ENCODE results near the gene FHL1. TPM values are rescaled to one million over a fixed set of nuclear protein-coding genes. Genes with fewer than 3 reads are reported as not detected.

FHL1 gene
- total and polyA plus RNA-seq, 2 of the 4 experiments (the other 2 are of a cell fraction): 69.4 to 72.9 TPM

DNA sequence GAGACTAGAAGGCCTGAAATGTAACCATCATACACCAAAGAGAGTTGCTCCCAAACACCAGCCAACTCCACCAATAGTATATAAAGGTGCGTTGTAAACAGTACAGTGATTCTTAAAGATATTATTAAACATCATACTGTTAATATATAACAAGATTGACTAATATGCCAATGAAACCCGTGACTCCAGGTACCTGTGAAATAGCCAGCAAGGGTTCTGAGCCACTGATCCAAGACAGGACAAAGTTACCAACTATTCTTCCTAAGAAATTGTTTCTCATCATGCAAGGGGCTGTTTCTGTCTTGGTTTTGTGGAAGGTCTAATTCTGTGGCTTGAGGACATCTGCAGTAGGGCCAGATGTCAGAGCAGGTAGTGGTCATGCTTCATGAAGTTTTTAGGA lies 47.2 kb downstream of the FHL1 start:
- H3K9me3 ChIP-seq (ENCODE audit: control insufficient read depth, insufficient read depth, low read length): no peaks in the 10 kb centered on the region
- no peak overlapping the region for H2BK5ac ChIP-seq (ENCODE audit: low read depth, low read length, poor library complexity, severe bottlenecking)
- H2BK15ac ChIP-seq (ENCODE audit: low read depth, low read length): no peak overlapping the region
- H3K4me2 ChIP-seq (ENCODE audit: low read depth, low read length): no peak overlapping the region
- dilution Hi-C loops (cut with HindIII; ENCODE audit: low sequenced_read_pairs, unreplicated experiment): no loop called here
- H4K20me1 ChIP-seq (ENCODE audit: insufficient read depth, low read length): no peaks in the 10 kb centered on the region
- no peak overlapping the region for H4K8ac ChIP-seq (ENCODE audit: low read depth in 2 of 2, low read length in 2 of 2)
- no peak overlapping the region for H4K5ac ChIP-seq (ENCODE audit: low read depth, low read length)
- no peak overlapping the region for H3K27ac ChIP-seq (ENCODE audit: insufficient read depth, low read length)
- no peak overlapping the region for H2AK5ac ChIP-seq (ENCODE audit: low read depth, low read length)
- H3K9ac ChIP-seq (ENCODE audit: low read depth, low read length): no peak overlapping the region
- no peak overlapping the region for H4K91ac ChIP-seq (ENCODE audit: insufficient read depth, low read depth, low read length)
- peaks cover 3% of the 10 kb centered on the region; the same call in 1 of the 2 replicates for H3K36me3 ChIP-seq (ENCODE audit: control insufficient read depth, insufficient read depth, low read length)
- intact Hi-C loops (cut with micrococcal nuclease): no loop called here
- no peak overlapping the region for H2AFZ ChIP-seq (replicated peaks; ENCODE audit: low read length, poor library complexity)
- no TSS peak for BruUV-seq (replicated peaks)
- no CpG with 5 or more reads among the region's 2 CpGs for WGBS, 2 experiments (ENCODE audit: extremely low coverage in 2 of 2, insufficient read length in 1 of 2)
- H3K79me1 ChIP-seq (ENCODE audit: low read depth in 1 of 2, low read length in 2 of 2): peaks cover 10% of the 10 kb centered on the region in 2 experiments; a peak in 3 of 4 replicates
- H3K56ac ChIP-seq (ENCODE audit: extremely low read depth, insufficient read depth, low read length): no peak overlapping the region
- no peak overlapping the region for H2BK120ac ChIP-seq (ENCODE audit: low read depth, low read length)
- peaks cover 6% of the 10 kb centered on the region; the same call in 1 of the 2 replicates for H3K9me1 ChIP-seq (ENCODE audit: insufficient read depth, low read length)
- no peak for TF ChIP-seq SMC3 (IDR thresholded peaks at IDR 0.05; ENCODE audit: low read depth, low read length)
- TF ChIP-seq, protein P1, sequence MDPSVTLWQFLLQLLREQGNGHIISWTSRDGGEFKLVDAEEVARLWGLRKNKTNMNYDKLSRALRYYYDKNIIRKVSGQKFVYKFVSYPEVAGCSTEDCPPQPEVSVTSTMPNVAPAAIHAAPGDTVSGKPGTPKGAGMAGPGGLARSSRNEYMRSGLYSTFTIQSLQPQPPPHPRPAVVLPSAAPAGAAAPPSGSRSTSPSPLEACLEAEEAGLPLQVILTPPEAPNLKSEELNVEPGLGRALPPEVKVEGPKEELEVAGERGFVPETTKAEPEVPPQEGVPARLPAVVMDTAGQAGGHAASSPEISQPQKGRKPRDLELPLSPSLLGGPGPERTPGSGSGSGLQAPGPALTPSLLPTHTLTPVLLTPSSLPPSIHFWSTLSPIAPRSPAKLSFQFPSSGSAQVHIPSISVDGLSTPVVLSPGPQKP (IDR thresholded peaks at IDR 0.05; ENCODE audit: borderline replicate concordance, low read depth, low read length): no peak
- TF ChIP-seq BHLHE40 (IDR thresholded peaks at IDR 0.05; ENCODE audit: low read depth, low read length): no peak
- no peak for TF ChIP-seq RFX5 (IDR thresholded peaks at IDR 0.05; ENCODE audit: low read depth, low read length)
- no peak for TF ChIP-seq POLR2A (IDR thresholded peaks at IDR 0.05; ENCODE audit: low read depth, low read length)
- H3K4me1 ChIP-seq (ENCODE audit: control insufficient read depth, insufficient read depth, low read length): 0 out of 2 replicates have a peak, but pooled peaks cover 3% of the 10 kb centered on the region
- H2AK9ac ChIP-seq (replicated peaks; ENCODE audit: low read depth, low read length, poor library complexity): no peak overlapping the region
- in situ Hi-C loops (cut with MboI; ENCODE audit: low sequenced_read_pairs): no loop called here
- no peak for DNase-seq
- H3K23ac ChIP-seq (ENCODE audit: low read depth, low read length): no peak overlapping the region
- no peak overlapping the region for H3K14ac ChIP-seq (replicated peaks; ENCODE audit: low read depth, low read length)
- ATAC-seq (ENCODE audit: low read depth): no peak
- no peak overlapping the region for H2BK20ac ChIP-seq (ENCODE audit: low read depth, low read length)
- H3K18ac ChIP-seq (ENCODE audit: low read depth, low read length): no peak overlapping the region
- CTCF ChIA-PET: no interaction called here
- no peak overlapping the region for H3K4me3 ChIP-seq (ENCODE audit: insufficient read depth, low read depth, low read length)
- peaks cover 3% of the 10 kb centered on the region for H3K27me3 ChIP-seq (ENCODE audit: control insufficient read depth, insufficient read depth, low read length)
- POLR2A ChIA-PET (ENCODE audit: unreplicated experiment): no interaction called here
- no peak overlapping the region for H3K4ac ChIP-seq (ENCODE audit: low read depth, low read length)
